Measurements from ENCODE around the gene ATP1A2. TPM values are rescaled to one million over a fixed set of nuclear protein-coding genes. Genes with fewer than 3 reads are reported as not detected.

The ATP1A2 gene
- not detected in 2 replicates for total RNA-seq

GRCh38 chr1:160115545-160116282, at the start of gene ATP1A2:
Gene ATP1A2, plus strand, starts transcription at chr1:160115759. Its CDS starts 103 bp downstream, at chr1:160115862.
- no peak for TF ChIP-seq CTCF (IDR thresholded peaks at IDR 0.05)
- ChIA-PET POLR2A (no interaction called here), CTCF (no interaction called here)
- ATAC-seq (ENCODE audit: low read depth), result no peak
- Mint-ChIP-seq H3K27ac (no peak within 1 kb of the TSS), H3K36me3 (ENCODE audit: low read depth) (no peaks in the 10 kb centered on the region), H3K4me3 (no peak within 1 kb of the TSS), H3K9me3 (no peaks in the 10 kb centered on the region), H3K4me1 (no peaks in the 10 kb centered on the region), H3K27me3 (peaks cover 21% of the 10 kb centered on the region)
- DNase-seq, result no peak
- intact Hi-C loops (cut with micrococcal nuclease), result no loop called here

GRCh38 chr1:160066829-160067745, 48.5 kb upstream of the ATP1A2 start:
- no peak overlapping the region for H3K27ac Mint-ChIP-seq

GRCh38 chr1:160068225-160068624, 47.3 kb upstream of the ATP1A2 start:
- Mint-ChIP-seq H3K4me1 (peaks cover 7% of the 10 kb centered on the region), H3K4me3 (no peak overlapping the region), H3K9me3 (no peaks in the 10 kb centered on the region), H3K36me3 (ENCODE audit: low read depth) (no peaks in the 10 kb centered on the region), H3K27ac (no peak overlapping the region), H3K27me3 (peaks cover 42% of the 10 kb centered on the region)
- intact Hi-C loops (cut with micrococcal nuclease), result no loop called here
- CTCF ChIA-PET, result interaction anchor here (1.3 kb wide), 1 partner anchor 10 kb away, joined by 5 read pairs; no protein-coding TSS in a partner anchor
- POLR2A ChIA-PET, result no interaction called here
- no peak for ATAC-seq (ENCODE audit: low read depth)
- no peak for DNase-seq
- no peak for TF ChIP-seq CTCF (IDR thresholded peaks at IDR 0.05)

More at GRCh38 chr1:160066829-160067745, 48.5 kb upstream of the ATP1A2 start:
- POLR2A ChIA-PET, result no interaction called here
- ATAC-seq (ENCODE audit: low read depth), result no peak
- Mint-ChIP-seq H3K4me1 (peaks cover 7% of the 10 kb centered on the region), H3K36me3 (ENCODE audit: low read depth) (no peaks in the 10 kb centered on the region), H3K4me3 (no peak overlapping the region), H3K27me3 (peaks cover 41% of the 10 kb centered on the region), H3K9me3 (no peaks in the 10 kb centered on the region)
- TF ChIP-seq CTCF (IDR thresholded peaks at IDR 0.05), result no peak
- intact Hi-C loops (cut with micrococcal nuclease), result no loop called here
- DNase-seq, result no peak
- CTCF ChIA-PET, result interaction anchor here (0.7 kb wide), 1 partner anchor 17 kb away, joined by 3 read pairs; no protein-coding TSS in a partner anchor

- ChIA-PET POLR2A (interaction anchor here (0.6 to 1.0 kb wide), 3 partner anchors 147 to 314 kb away, joined by 3 to 4 read pairs (median 3); no protein-coding TSS in a partner anchor), CTCF (interaction anchor here (0.8 to 1.9 kb wide), 4 partner anchors 9 to 23 kb away, joined by 3 to 6 read pairs (median 3); partner anchors contain the start of gene KCNJ9)
- Mint-ChIP-seq H3K9me3 (no peaks in the 10 kb centered on the region), H3K36me3 (ENCODE audit: low read depth) (no peaks in the 10 kb centered on the region), H3K27me3 (peaks cover 47% of the 10 kb centered on the region), H3K4me3 (peak within 1 kb of the TSS; percentile 90), H3K27ac (no peak within 1 kb of the TSS), H3K4me1 (peaks cover 7% of the 10 kb centered on the region)
- no peak for TF ChIP-seq CTCF (IDR thresholded peaks at IDR 0.05)
- DNase-seq, result no peak
- ATAC-seq (ENCODE audit: low read depth), result no peak
- intact Hi-C loops (cut with micrococcal nuclease), result loop anchor here (10.0 kb wide), 1 partner anchor 245 kb away; the partner anchor contains the start of gene SLAMF8
These were observed 45.9 kb upstream of the ATP1A2 start, which contains the start of gene KCNJ10 for GRCh38 chr1:160069460-160070231. Gene KCNJ10, minus strand, starts transcription at chr1:160070160. Its CDS starts 27,628 bp downstream, at chr1:160042532.
